Neural cell (in vitro differentiated cells): ENCODE measurements around the gene PNPLA7. TPM values are rescaled to one million over a fixed set of nuclear protein-coding genes. Genes with fewer than 3 reads are reported as not detected.

Experiments used
- H2AFZ ChIP-seq: fragments of 200-600, 300-800 bp; sonication (generic), shearing (Covaris generic); 2 replicates; pipeline ENCODE4 v1.6.0; 2014; ENCODE audit warnings: low read depth, mild to moderate bottlenecking, antibody characterized with exemption, low read length, moderate library complexity
- H3F3A ChIP-seq: fragments of 200-600 bp; shearing (Covaris generic); 2 replicates; pipeline ENCODE4 v1.6.1; 2016; ENCODE audit warnings: mild to moderate bottlenecking, moderate library complexity, mixed read lengths, antibody characterized with exemption, low read length; ENCODE audit not compliant: insufficient read depth, poor library complexity, severe bottlenecking
- H3K27ac ChIP-seq: fragments of 200-600, 300-800 bp; sonication (generic), shearing (Covaris generic); 2 replicates; pipeline ENCODE4 v1.5.1; 2014; ENCODE audit warnings: mild to moderate bottlenecking, low read length, moderate library complexity
- H3K27me3 ChIP-seq: fragments of 300-800, 200-600 bp; sonication (generic), shearing (Covaris generic); 2 replicates; pipeline ENCODE4 v1.6.0; 2014; ENCODE audit warnings: mild to moderate bottlenecking, low read depth, low read length, moderate library complexity; ENCODE audit not compliant: insufficient read depth
- H3K36me3 ChIP-seq: fragments of 300-800, 200-600 bp; sonication (generic), shearing (Covaris generic); 2 replicates; pipeline ENCODE4 v1.5.1; 2014; ENCODE audit warnings: mild to moderate bottlenecking, antibody characterized with exemption, low read length, moderate library complexity; ENCODE audit not compliant: insufficient read depth
- H3K4me2 ChIP-seq: fragments of 300-800, 200-600 bp; sonication (generic), shearing (Covaris generic); 2 replicates; pipeline ENCODE4 v1.6.0; 2014; ENCODE audit warnings: mild to moderate bottlenecking, low read length
- H3K4me3 ChIP-seq: fragments of 300-800, 200-600 bp; sonication (generic), shearing (Covaris generic); 2 replicates; pipeline ENCODE4 v1.5.1; 2014; ENCODE audit warnings: mild to moderate bottlenecking, low read length, moderate library complexity
- H3K79me2 ChIP-seq: fragments of 200-600 bp; shearing (Covaris generic); replicated peaks from 2 replicates; pipeline ENCODE4 v1.6.0; 2014; ENCODE audit warnings: mild to moderate bottlenecking, low read length, moderate library complexity; ENCODE audit not compliant: insufficient read depth
- H3K9ac ChIP-seq: fragments of 300-800, 200-600 bp; sonication (generic), shearing (Covaris generic); 2 replicates; pipeline ENCODE4 v1.6.1; 2016; ENCODE audit warnings: mild to moderate bottlenecking, low read length, mixed read lengths
- H3K9me2 ChIP-seq: fragments of 200-600 bp; shearing (Covaris generic); 2 replicates; pipeline ENCODE4 v1.6.1; 2016; ENCODE audit warnings: mild to moderate bottlenecking, low read length, mixed read lengths; ENCODE audit not compliant: insufficient read depth
- H3K9me3 ChIP-seq: fragments of 200-600, 300-800 bp; sonication (generic), shearing (Covaris generic); 2 replicates; pipeline ENCODE4 v1.6.1; 2016; ENCODE audit warnings: mild to moderate bottlenecking, mixed run types, low read length, moderate library complexity, mixed read lengths
- H4K20me1 ChIP-seq: fragments of 200-600 bp; shearing (Covaris generic); 2 replicates; pipeline ENCODE4 v1.6.1; 2016; ENCODE audit warnings: mild to moderate bottlenecking, mixed run types; ENCODE audit not compliant: insufficient read depth
- CTCF ChIP-seq: fragments of 450-650 bp; IDR thresholded peaks from 2 replicates; pipeline ENCODE4 v1.5.1; 2014; ENCODE audit warnings: antibody characterized with exemption, mild to moderate bottlenecking, moderate library complexity; ENCODE audit not compliant: poor library complexity, severe bottlenecking
- EP300 ChIP-seq: fragments of 450-650 bp; conservative IDR thresholded peaks from 2 replicates; pipeline ENCODE4 v1.6.1; 2014; ENCODE audit warnings: antibody characterized with exemption, mild to moderate bottlenecking, moderate library complexity; ENCODE audit not compliant: poor library complexity, severe bottlenecking
- EZH2 ChIP-seq: fragments of 200-600, 300-800 bp; shearing (Covaris generic), sonication (generic); IDR thresholded peaks from 2 replicates; pipeline ENCODE4 v1.6.1; 2014; ENCODE audit warnings: antibody characterized with exemption, low read length, borderline replicate concordance, mild to moderate bottlenecking; ENCODE audit not compliant: insufficient read depth, poor library complexity, severe bottlenecking
- MXI1 ChIP-seq: fragments of 450-650 bp; conservative IDR thresholded peaks from 2 replicates; pipeline ENCODE4 v1.6.1; 2014; ENCODE audit warnings: antibody characterized with exemption, mild to moderate bottlenecking; ENCODE audit not compliant: poor library complexity, severe bottlenecking
- POLR2AphosphoS5 ChIP-seq: IDR thresholded peaks from 2 replicates; pipeline ENCODE4 v1.6.1; 2012
- RAD21 ChIP-seq: fragments of 450-650 bp; conservative IDR thresholded peaks from 2 replicates; pipeline ENCODE4 v1.6.1; 2014; ENCODE audit warnings: antibody characterized with exemption, mild to moderate bottlenecking, moderate library complexity
- REST ChIP-seq: IDR thresholded peaks from 2 replicates; pipeline ENCODE4 v1.6.1; 2012; ENCODE audit warnings: borderline replicate concordance
- SMC3 ChIP-seq: fragments of 450-650 bp; conservative IDR thresholded peaks from 2 replicates; pipeline ENCODE4 v1.6.1; 2014; ENCODE audit warnings: antibody characterized with exemption, mild to moderate bottlenecking, moderate library complexity; ENCODE audit not compliant: poor library complexity
- TAF1 ChIP-seq: IDR thresholded peaks from 2 replicates; pipeline ENCODE4 v1.6.1; 2012; ENCODE audit warnings: low read depth
- polyA plus RNA-seq: library from polyadenylated mRNA; depleted of rRNA; stranded (reverse); fragments of >200 nt; gene quantifications from 2 replicates; pipeline ENCODE4 v1.2.3, GENCODE V29; 2014

The PNPLA7 gene
- polyA plus RNA-seq, 1 donor from 2014 or later: 0.72 TPM

DNA sequence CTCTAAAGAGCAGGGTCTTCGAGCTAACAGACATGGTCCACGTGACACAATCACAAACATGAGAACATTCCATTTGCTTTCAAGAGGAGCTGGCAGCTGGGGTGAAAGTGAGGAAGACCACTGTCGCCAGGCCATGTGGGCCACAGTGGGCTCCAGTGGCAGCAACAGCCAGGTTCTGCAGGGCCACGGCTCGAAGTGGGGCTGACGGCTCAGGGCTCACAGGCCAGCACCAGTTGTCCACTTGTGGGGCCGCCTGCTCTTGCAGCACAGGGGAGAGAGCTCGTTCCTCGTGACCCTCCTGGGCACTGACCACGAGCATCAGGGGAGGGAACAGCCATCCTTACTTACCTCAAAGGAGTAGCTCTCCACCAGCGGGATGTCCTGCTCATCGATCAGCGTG lies 38.1 kb upstream of the PNPLA7 start:
- Histone ChIP-seq H2AFZ (no peak overlapping the region), H3K79me2 (peaks cover 11% of the 10 kb centered on the region), H4K20me1 (no peaks in the 10 kb centered on the region), H3K27me3 (no peaks in the 10 kb centered on the region), H3K4me3 (no peak overlapping the region), H3K27ac (no peak overlapping the region), H3K9ac (no peak overlapping the region), H3K36me3 (no peaks in the 10 kb centered on the region), H3K9me3 (no peaks in the 10 kb centered on the region), H3F3A (no peaks in the 10 kb centered on the region), H3K4me2 (no peak overlapping the region), H3K9me2 (no peaks in the 10 kb centered on the region)
- TF ChIP-seq TAF1: no peak
- TF ChIP-seq EP300: no peak
- TF ChIP-seq MXI1: no peak
- no peak for TF ChIP-seq SMC3
- TF ChIP-seq EZH2: no peak
- TF ChIP-seq REST: no peak
- no peak for TF ChIP-seq POLR2AphosphoS5
- TF ChIP-seq CTCF: no peak
- no peak for TF ChIP-seq RAD21

DNA sequence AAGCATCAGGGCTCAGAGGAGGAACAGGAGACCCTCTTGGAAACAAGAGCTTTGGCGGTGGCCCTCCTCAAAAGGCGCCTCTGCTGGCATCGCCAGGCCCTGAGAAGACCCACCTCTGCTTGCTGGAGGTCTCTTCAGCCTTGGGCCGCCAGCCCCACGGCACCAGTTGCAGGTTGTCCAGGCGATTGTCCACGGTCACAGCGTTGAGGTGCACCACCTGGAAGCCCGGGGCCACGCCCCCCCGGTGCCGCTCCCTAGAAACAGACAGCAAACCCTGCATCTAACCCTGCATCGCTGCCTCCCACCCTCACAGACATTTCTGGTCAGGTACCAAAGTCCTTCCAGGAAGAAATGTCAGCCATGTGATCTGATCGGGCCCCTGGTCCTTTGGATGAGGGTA lies 36.7 kb upstream of the PNPLA7 start:
- peaks cover 11% of the 10 kb centered on the region for H3K79me2 ChIP-seq
- H2AFZ ChIP-seq: no peak overlapping the region
- no peaks in the 10 kb centered on the region for H3F3A ChIP-seq
- H3K4me2 ChIP-seq: no peak overlapping the region
- TF ChIP-seq RAD21 (no peak), MXI1 (no peak), REST (no peak), CTCF (no peak), POLR2AphosphoS5 (no peak), EP300 (no peak)
- no peaks in the 10 kb centered on the region for H3K9me3 ChIP-seq
- H3K36me3 ChIP-seq: no peaks in the 10 kb centered on the region
- no peaks in the 10 kb centered on the region for H3K9me2 ChIP-seq
- H3K4me3 ChIP-seq: no peak overlapping the region
- no peak overlapping the region for H3K27ac ChIP-seq
- no peaks in the 10 kb centered on the region for H3K27me3 ChIP-seq
- H3K9ac ChIP-seq: no peak overlapping the region
- no peaks in the 10 kb centered on the region for H4K20me1 ChIP-seq
